Activated naive CD8-positive, alpha-beta T cell treated with anti-CD3 and anti-CD28 coated beads for 36 hours (primary cell): ENCODE data around the gene RNF220. TPM values are rescaled to one million over a fixed set of nuclear protein-coding genes. Genes with fewer than 3 reads are reported as not detected.

Source experiments
- DNase-seq: peaks from one replicate; pipeline ENCODE4 v3.0.0; 2021
- H3K27ac Mint-ChIP-seq: one replicate; pipeline ENCODE4 v1.8.0; 2022; ENCODE audit warnings: mild to moderate bottlenecking, moderate library complexity, mixed read lengths
- H3K27me3 Mint-ChIP-seq: one replicate; pipeline ENCODE4 v1.8.0; 2022; ENCODE audit warnings: mild to moderate bottlenecking, mixed read lengths
- H3K36me3 Mint-ChIP-seq: one replicate; pipeline ENCODE4 v1.8.0; 2021; ENCODE audit warnings: mild to moderate bottlenecking, mixed read lengths
- H3K4me1 Mint-ChIP-seq: one replicate; pipeline ENCODE4 v1.8.0; 2021; ENCODE audit warnings: mixed read lengths
- H3K4me3 Mint-ChIP-seq: one replicate; pipeline ENCODE4 v1.8.0; 2022; ENCODE audit warnings: mild to moderate bottlenecking, moderate library complexity, mixed read lengths
- H3K9me3 Mint-ChIP-seq: one replicate; pipeline ENCODE4 v1.8.0; 2022; ENCODE audit warnings: mixed read lengths
- total RNA-seq, 2 experiments: library from RNA; stranded (reverse); gene quantifications; one replicate each; pipeline ENCODE4 v1.2.3, GENCODE V29; 2021

The RNF220 gene
- total RNA-seq, 2 experiments from 2014 or later, result 99.0 to 108 TPM

DNA sequence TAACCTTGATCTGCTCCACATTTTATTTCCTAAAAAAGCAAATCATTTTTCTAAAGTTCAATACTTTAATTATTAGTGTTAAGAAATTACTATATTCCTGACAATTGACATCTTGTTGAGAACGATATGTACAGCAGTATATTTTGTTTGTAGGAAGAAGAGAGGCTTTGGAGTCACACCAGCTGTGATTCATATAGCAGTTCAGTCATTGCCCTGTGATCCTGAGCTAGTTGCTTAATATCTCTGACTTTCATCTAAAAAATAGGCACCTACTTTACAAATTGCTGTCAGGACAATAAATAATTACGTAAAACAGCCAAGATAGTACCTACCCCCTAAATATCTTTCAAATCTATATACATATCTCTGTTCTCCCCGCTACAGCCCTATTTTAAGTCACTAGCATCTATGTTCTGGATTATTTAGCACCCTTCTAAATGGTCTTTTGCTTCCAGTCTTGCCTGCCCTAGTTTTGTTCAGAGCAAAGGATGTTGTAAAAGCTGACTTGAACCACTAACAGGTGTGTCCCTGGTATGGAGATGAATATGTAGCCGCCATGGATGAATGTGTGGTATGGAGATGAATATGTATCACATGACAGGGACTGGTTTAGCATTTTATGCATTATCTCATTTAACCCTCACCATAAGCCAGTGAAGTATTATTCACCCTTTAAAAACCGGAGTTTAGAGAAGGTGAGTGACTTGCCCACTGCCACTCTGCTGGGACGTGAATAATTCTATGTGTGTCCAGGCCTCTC lies 42.2 kb downstream of the RNF220 start:
- Mint-ChIP-seq H3K27me3 (no peaks in the 10 kb centered on the region), H3K4me1 (no peaks in the 10 kb centered on the region), H3K36me3 (no peaks in the 10 kb centered on the region), H3K27ac (no peak overlapping the region), H3K4me3 (no peak overlapping the region), H3K9me3 (no peaks in the 10 kb centered on the region)
- DNase-seq, result no peak

DNA sequence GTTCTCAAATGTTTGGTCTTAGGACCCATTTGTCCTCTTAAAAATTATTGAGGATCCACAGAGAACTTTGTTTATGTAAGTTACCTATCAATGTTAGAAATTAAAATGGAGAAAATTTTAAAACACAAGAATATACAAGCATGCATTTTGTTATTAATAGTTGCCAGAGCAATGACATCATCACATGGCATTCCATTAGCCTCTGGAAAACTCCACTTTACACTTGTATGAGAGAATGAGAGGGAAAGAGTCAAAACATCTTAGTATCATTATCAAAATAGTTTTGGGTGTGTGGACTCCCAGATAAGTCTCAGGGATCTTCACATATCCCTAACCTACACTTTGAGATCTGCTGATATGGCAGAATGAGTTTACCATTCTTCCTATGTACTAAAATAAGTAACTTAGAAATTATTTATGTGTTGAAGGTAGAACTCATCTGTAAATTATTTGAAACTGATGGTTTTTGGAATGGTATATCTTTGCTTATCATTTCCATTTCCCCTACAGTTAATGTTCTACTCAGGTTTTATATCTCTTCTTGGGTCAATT lies 48.8 kb downstream of the RNF220 start:
- DNase-seq, result no peak
- Mint-ChIP-seq H3K9me3 (peaks cover 7% of the 10 kb centered on the region), H3K36me3 (no peaks in the 10 kb centered on the region), H3K27me3 (peaks cover 28% of the 10 kb centered on the region), H3K4me3 (no peak overlapping the region), H3K27ac (no peak overlapping the region), H3K4me1 (no peaks in the 10 kb centered on the region)

DNA sequence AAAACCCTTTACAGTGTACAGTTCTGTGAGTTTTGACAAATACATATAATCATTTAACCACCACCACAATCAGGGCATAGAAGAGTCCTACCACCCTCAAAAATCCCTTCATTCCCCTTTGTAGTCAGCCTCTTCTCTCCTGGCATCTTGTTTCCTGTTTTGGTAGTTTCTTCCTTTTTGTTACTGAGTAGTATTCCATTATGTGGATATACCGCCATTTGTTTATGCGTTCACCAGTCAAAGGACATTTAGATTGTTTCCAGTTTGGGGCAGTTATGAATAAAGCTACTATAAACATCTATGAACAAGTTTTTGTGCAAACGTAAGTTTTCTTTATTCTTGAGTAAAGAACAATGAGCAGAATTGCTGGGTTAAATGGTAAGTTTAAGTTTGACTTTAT lies 49.6 kb downstream of the RNF220 start:
- Mint-ChIP-seq H3K4me1 (no peaks in the 10 kb centered on the region), H3K27ac (no peak overlapping the region), H3K36me3 (no peaks in the 10 kb centered on the region), H3K4me3 (no peak overlapping the region), H3K9me3 (peaks cover 7% of the 10 kb centered on the region), H3K27me3 (peaks cover 33% of the 10 kb centered on the region)
- DNase-seq, result no peak

DNA sequence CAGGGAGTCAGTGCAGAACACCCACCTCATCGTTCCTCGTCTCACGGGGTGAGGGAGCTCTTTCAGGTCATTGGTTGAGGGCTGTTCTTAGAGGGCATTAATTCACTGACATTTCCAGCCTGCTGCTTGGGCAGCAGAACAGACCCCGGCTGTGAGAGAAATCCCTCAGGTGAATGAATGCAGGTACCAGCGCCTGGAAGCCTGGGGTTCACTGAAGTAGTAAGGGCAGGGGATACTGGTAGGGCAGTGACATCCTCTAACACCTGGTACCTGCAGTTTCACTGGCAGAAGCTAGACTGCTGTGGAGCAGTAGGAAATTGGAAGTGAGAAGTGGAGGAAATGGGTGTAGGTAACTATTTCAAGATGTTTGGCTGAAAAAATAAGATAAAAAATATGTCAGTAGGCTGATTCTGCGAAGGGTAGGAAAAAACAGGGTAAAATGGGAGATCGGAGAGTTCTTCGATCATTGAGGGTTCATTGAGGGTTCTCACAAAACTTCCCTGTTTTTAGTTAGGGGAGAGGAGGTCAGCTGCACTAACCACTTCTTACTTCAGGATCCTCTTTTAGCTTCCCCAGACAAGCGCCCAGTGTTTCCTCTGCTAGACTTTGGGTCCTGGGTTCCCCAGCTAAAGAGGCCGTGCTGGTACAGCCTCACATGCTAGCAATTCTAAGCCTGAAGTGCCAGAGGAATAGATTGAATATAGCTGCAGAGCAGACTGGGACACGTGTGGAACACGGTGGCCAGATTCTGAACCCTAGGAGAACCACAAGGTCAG lies 55.2 kb downstream of the RNF220 start:
- Mint-ChIP-seq H3K9me3 (no peaks in the 10 kb centered on the region), H3K27me3 (peaks cover 29% of the 10 kb centered on the region), H3K4me3 (no peak overlapping the region), H3K27ac (no peak overlapping the region), H3K36me3 (no peaks in the 10 kb centered on the region), H3K4me1 (no peaks in the 10 kb centered on the region)
- DNase-seq, result no peak

GRCh38 chr1:44464361-44464760 lies 59.3 kb downstream of the RNF220 start:
- no peak overlapping the region for H3K27ac Mint-ChIP-seq
- peaks cover 15% of the 10 kb centered on the region for H3K27me3 Mint-ChIP-seq
- DNase-seq, result no peak
- H3K4me1 Mint-ChIP-seq, result no peaks in the 10 kb centered on the region
- H3K4me3 Mint-ChIP-seq, result no peak overlapping the region
- H3K36me3 Mint-ChIP-seq, result no peaks in the 10 kb centered on the region
- no peaks in the 10 kb centered on the region for H3K9me3 Mint-ChIP-seq

GRCh38 chr1:44467566-44467965 lies 62.5 kb downstream of the RNF220 start:
- Mint-ChIP-seq H3K27me3 (peaks cover 16% of the 10 kb centered on the region), H3K36me3 (no peaks in the 10 kb centered on the region), H3K4me1 (peaks cover 4% of the 10 kb centered on the region), H3K9me3 (peaks cover 9% of the 10 kb centered on the region), H3K27ac (no peak overlapping the region), H3K4me3 (no peak overlapping the region)
- DNase-seq, result no peak

GRCh38 chr1:44471911-44472453 lies 66.9 kb downstream of the RNF220 start:
- Mint-ChIP-seq H3K36me3 (no peaks in the 10 kb centered on the region), H3K27ac (no peak overlapping the region), H3K9me3 (peaks cover 9% of the 10 kb centered on the region), H3K27me3 (peaks cover 15% of the 10 kb centered on the region), H3K4me1 (peaks cover 11% of the 10 kb centered on the region), H3K4me3 (no peak overlapping the region)
- no peak for DNase-seq

- H3K4me3 Mint-ChIP-seq, result no peak overlapping the region
Measured at GRCh38 chr1:44472620-44473525, 67.8 kb downstream of the RNF220 start.

DNA sequence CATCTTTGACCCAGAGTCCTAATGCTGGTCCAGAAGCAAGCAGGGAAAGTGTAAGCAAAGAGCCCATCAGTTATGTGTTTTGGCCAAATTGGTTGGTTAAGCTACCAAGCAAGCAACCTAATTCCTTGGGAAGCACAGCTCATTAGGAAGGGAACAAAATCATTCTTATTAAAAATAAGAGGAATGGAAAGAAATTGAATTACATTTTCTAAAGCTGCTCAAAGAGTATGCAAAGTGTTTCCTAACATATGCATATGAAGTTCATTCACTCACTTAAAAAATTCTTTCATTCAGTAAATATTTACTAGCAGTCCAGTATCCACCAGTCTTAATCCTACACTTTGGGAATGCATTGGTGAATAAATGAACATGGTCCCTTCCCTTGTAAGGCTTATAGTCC lies 71.8 kb downstream of the RNF220 start:
- peaks cover 19% of the 10 kb centered on the region for H3K27me3 Mint-ChIP-seq
- no peak for DNase-seq
- no peak overlapping the region for H3K4me3 Mint-ChIP-seq
- no peaks in the 10 kb centered on the region for H3K36me3 Mint-ChIP-seq
- peaks cover 7% of the 10 kb centered on the region for H3K9me3 Mint-ChIP-seq
- H3K4me1 Mint-ChIP-seq, result peaks cover 11% of the 10 kb centered on the region
- no peak overlapping the region for H3K27ac Mint-ChIP-seq

More at GRCh38 chr1:44472620-44473525, 67.8 kb downstream of the RNF220 start:
- H3K9me3 Mint-ChIP-seq, result peaks cover 9% of the 10 kb centered on the region
- H3K27me3 Mint-ChIP-seq, result peaks cover 15% of the 10 kb centered on the region
- no peaks in the 10 kb centered on the region for H3K36me3 Mint-ChIP-seq
- H3K27ac Mint-ChIP-seq, result no peak overlapping the region
- no peak for DNase-seq
- peaks cover 11% of the 10 kb centered on the region for H3K4me1 Mint-ChIP-seq

- no peaks in the 10 kb centered on the region for H3K36me3 Mint-ChIP-seq
- H3K4me1 Mint-ChIP-seq, result no peaks in the 10 kb centered on the region
- H3K27ac Mint-ChIP-seq, result no peak overlapping the region
- DNase-seq, result no peak
- no peak overlapping the region for H3K4me3 Mint-ChIP-seq
- H3K27me3 Mint-ChIP-seq, result peaks cover 21% of the 10 kb centered on the region
- no peaks in the 10 kb centered on the region for H3K9me3 Mint-ChIP-seq
Measured at GRCh38 chr1:44481701-44482100, 76.6 kb downstream of the RNF220 start.

DNA sequence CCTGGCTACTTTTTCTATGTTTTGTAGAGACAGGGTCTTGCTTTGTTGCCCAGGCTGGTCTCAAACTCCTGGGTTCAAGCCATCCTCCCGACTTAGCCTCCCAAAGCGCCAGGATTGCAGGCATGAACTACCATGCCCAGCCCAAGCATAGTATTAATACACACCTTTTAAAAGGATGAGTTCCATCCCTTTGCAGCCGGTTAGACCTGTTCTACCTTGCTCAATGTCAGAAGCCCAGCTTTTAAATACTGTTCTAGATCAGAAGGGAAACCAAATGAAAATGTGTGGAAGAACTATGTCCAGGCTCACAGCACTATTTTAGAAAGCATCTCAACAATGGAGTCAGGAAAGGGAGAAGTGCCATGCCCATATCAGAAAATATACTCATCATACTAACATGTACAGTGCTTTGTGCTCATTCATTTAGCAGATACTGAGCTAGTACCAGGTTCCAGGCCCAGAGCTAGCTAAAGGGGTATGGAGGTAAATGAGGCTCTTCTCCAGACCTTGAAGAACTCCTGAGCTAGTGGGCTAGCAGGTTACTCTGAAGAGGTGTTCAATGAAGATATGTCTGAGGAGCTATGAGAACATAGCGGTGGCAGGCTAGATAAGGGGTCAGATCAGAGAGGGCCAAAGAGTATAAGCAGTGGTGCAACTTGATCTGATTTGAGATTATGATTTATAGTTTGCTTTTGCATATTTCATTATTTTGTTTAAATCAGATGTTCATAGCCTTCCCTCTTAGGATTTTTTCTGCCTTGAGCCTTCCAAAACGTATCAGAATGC lies 78.2 kb downstream of the RNF220 start:
- no peak for DNase-seq
- no peaks in the 10 kb centered on the region for H3K4me1 Mint-ChIP-seq
- H3K27ac Mint-ChIP-seq, result no peak overlapping the region
- H3K9me3 Mint-ChIP-seq, result no peaks in the 10 kb centered on the region
- peaks cover 21% of the 10 kb centered on the region for H3K27me3 Mint-ChIP-seq
- H3K4me3 Mint-ChIP-seq, result no peak overlapping the region
- H3K36me3 Mint-ChIP-seq, result no peaks in the 10 kb centered on the region

DNA sequence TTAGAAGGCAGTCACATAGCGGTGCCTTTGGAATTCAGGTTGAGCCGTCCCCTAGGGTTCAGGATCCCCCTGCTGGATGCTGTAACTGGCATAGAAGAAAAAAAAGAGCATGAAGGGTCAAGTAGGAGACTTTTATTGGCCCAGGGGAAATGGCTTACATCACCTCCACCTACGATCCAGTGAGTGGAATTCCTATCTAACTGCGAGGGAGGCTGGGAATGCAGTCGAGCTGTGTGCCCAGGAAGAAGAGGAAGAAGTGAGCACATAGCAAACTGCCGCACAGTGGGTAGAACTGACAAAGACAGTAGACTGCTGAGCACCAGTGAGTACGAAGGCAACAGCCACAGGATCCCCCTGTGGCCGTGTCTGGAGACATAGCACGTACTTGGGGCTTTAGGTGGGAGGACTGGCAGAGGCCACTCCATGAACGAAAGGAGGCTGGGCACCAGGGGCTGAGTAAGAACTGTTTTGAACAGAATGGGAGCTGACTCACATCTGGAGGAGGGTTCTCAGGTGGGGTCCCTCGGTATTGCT lies 79.2 kb downstream of the RNF220 start:
- H3K4me1 Mint-ChIP-seq, result no peaks in the 10 kb centered on the region
- H3K9me3 Mint-ChIP-seq, result no peaks in the 10 kb centered on the region
- no peak overlapping the region for H3K27ac Mint-ChIP-seq
- DNase-seq, result no peak
- no peaks in the 10 kb centered on the region for H3K36me3 Mint-ChIP-seq
- H3K4me3 Mint-ChIP-seq, result no peak overlapping the region
- H3K27me3 Mint-ChIP-seq, result peaks cover 21% of the 10 kb centered on the region

DNA sequence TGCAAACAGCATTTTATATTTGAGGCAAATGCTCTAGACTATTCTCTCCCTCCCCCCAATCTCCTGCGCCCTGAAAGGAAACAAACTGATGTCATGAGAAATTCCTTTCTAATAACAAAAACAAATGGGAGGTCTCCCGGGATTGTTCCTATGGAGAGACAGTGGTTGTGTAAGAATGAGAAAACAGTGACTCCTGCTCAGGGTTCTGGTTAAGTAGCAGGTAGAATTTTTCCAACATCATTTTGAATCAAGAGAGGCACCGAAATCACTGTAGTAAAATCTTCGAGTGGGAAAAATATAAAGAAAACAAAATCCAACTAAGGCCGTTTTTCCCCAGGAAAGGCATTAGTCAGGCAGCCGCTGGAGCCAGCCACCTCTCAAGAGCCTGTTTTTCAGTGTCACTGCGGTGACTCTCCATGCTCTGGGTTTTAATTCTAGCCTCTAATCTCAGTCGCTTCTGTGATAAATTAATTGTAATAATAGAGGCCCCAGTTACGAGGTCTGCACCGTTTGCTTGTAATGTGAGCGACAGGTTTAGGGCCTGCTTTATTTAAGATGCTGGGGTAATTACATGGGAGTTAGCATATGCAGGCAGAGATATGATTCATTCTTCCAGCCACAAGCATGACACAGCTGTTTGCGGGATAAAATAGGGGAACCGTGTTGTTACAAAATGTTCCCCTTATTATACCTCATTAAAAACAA lies 80.3 kb downstream of the RNF220 start:
- Mint-ChIP-seq H3K9me3 (no peaks in the 10 kb centered on the region), H3K27ac (no peak overlapping the region), H3K36me3 (no peaks in the 10 kb centered on the region), H3K27me3 (peaks cover 14% of the 10 kb centered on the region), H3K4me1 (no peaks in the 10 kb centered on the region), H3K4me3 (no peak overlapping the region)
- no peak for DNase-seq
